ELR (cell line): ENCODE results near the gene TMEM156.

Experiments
- DNase-seq: peaks from one replicate; pipeline ENCODE4 v3.0.0-alpha.2; 2015; ENCODE audit warnings: low read depth

The TMEM156 gene

DNA sequence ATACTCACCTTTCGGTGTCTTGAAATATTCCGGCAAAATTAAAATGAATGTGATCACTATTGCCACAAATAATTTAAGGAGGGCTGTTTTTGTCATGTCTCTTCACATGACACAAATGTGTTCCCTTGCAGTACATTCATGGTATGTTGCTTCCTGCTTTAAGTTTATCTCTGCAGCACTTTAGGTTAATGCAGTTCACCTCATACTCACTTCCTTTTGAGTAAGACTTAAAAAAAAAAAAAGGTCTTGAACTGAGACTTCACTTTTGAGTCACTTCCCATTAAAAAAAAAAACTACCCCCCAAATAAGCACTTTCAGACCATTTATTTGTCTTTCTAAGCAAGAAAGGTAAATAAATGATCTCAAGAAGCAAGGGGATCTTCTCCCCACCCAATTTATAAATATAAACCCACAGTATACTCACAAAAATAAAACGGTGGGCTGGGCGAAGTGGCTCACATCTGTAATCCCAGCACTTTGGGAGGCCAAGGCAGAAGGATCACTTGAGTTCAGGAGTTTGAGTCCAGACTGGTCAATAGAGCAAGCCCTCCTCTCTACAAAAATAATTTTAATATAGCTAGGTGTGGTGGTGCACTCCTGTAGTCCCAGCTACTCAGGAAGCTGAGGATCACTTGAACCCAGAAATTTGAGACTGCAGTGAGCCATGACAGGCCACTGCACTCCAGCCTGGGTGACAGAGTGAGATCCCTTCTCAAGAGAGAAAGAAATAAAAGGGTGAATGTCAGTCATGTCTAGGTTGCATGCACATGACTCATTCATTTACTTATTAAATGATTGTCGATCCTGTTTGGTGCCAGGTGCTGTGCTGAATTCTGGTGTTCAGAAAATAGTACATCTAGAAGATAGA, at the start of gene TMEM156:
TMEM156 (minus strand) TSS at position 192 of the 868 bp plus-strand sequence; CDS start at position 96, 96 bp downstream.
- peak; percentile 88 for DNase-seq

DNA sequence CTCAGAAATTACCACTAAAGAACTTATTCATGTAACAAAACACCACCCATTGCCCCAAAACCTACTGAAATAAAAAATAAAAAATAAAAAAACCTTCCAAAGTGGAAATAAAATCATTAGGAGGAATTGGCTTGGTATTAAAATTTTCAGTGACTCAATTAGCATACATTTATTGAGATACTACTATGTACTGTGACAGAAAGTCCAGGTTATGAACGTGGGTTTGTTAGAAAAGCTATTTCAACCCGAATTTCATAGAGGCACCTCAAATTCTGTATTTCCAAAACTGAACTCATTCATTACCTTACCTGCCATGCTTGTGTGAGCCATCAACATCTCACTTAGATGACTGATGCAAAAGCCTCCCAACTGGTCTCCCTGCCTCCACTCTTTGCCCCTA, 46.6 kb upstream of the TMEM156 start:
- DNase-seq, result no peak

DNA sequence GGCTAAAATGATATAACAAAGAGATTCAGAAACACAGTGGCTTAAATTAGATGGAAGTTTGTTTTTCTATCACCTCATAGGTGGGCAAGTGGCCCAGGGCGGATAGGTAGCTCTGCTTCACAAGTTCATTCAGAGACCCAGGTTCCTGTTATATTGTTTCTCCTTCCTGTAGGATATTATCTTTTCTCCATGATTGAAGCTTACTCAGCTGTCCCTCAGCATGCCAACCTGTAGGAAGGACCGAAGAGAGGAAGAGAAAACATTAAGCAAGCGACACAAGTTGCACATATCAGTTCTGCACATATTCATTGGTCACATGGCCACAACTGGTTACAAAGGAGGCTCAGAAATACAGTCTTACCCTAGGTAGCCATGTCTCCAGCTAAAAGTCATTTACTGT, 36.7 kb upstream of the TMEM156 start:
- no peak for DNase-seq

DNA sequence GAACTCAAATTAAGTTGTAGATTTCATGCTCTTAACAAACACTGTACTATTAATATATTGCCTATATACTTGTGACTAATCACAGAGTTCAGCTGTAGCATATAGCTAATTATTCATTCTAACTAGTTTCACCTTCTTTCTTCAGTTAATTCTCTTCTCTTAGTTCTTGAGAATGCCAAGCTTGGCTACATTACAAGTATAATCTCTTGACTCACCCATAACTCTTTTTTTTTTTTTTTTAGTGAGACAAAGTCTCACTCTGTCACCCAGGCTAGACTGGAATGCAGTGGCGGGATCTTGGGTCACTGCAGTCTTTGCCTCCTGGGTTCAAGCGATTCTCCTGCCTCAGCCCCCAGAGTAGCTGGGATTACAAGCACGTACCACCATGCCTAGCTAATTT, 35.2 kb upstream of the TMEM156 start:
- no peak for DNase-seq

DNA sequence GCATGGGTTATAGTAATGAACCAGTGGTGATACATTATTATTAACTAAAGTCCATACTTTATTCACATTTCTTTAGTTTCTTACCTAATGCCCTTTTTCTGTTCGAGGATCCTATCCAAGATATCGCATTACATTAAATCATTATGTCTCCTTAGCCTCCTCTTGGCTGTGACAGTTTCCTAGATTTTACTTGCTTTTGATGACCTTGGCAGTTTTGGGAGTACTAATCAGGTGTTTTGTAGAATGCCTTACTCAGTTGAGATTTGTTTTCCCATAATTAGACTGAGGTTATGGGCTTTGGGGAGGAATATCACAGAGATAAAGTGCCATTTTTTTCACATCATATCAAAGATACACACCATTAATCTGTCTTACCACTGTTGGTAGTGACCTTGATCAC, 34.8 kb upstream of the TMEM156 start:
- no peak for DNase-seq

GRCh38 chr4:39066371-39066770, 34.2 kb upstream of the TMEM156 start:
- DNase-seq, result no peak

GRCh38 chr4:39063430-39063829, 31.2 kb upstream of the TMEM156 start:
- DNase-seq, result no peak

DNA sequence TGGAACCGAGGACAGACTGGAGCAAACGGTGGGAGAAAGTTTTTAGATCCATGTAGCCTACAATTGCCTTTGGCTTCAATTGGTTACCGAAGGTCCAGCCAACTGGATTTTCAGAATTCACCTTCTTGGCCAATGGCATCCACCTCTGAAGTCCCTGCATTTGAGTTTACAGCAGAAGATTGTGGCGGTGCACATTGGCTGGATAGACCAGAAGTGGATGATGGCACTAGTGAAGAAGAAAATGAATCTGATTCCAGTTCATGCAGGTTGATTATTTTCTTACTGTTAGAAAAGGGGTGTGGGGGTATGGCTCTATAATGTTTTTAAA, 30.5 kb upstream of the TMEM156 start:
- DNase-seq, result no peak

- DNase-seq, result no peak
These were observed 30.0 kb upstream of the TMEM156 start, which contains the start of gene KLHL5 for GRCh38 chr4:39062094-39062769. Gene KLHL5, plus strand, starts transcription at chr4:39062232. Its CDS starts 421 bp downstream, at chr4:39062653.

GRCh38 chr4:39061457-39061856, 29.2 kb upstream of the TMEM156 start:
- DNase-seq, result no peak

DNA sequence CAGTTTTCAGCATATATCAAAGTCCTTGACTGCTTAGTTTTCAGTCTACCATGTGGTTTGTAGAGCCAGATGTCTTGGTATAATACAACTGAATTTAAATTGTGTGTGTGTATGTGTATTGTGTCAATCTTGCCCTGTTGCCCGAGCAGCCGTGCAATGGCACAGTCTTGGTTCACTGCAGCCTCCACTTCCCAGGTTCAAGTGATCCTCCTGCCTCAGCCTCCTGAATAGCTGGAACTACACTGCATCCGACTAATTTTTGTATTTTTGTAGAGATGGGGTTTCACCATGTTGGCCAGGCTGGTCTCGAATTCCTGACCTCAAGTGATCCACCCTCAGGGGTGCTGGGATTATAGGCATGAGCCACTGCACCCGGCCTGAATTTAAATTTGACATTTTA, 23.8 kb upstream of the TMEM156 start:
- no peak for DNase-seq

- DNase-seq, result no peak
These were observed 22.3 kb upstream of the TMEM156 start for GRCh38 chr4:39054497-39054896.

- DNase-seq, result no peak
These were observed 21.8 kb upstream of the TMEM156 start for GRCh38 chr4:39053983-39054382.

DNA sequence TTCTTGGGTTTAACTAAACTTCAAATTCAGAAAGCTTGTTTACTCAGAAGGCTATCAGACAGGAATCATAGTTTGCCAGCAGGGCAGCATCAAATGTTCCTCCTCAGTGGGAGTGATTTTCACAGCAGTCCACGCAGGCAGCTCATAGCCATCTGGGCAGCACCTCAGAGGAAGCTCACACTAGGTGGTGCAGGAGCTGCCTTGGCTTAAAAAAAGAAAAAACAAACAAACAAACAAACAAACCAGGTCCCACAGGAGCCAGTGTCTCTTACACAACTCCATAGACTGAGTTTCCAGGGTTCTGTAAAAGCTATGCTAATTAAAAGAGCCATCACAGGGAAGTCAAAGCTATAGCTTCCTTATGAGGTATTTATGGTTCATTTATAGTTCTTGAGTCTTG, 19.3 kb upstream of the TMEM156 start:
- no peak for DNase-seq

DNA sequence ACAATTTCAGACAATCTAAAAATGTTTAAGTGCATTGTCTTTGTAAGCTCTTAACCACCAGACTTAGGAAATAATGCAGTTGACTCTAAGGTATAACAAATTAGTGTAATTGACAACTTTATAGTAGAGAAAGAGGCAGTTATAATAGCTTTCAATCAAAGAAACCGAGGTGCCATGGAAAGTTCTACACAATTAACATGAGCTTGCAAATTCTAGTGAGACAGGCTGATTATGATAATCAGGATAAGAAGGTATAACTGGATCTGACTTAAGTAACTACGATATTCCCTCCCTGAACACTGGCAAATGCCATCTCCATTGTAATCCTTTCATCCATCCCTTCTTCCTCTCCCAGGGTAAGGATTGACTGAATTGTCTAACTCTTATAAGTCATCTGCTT, 18.4 kb upstream of the TMEM156 start:
- DNase-seq, result no peak

DNA sequence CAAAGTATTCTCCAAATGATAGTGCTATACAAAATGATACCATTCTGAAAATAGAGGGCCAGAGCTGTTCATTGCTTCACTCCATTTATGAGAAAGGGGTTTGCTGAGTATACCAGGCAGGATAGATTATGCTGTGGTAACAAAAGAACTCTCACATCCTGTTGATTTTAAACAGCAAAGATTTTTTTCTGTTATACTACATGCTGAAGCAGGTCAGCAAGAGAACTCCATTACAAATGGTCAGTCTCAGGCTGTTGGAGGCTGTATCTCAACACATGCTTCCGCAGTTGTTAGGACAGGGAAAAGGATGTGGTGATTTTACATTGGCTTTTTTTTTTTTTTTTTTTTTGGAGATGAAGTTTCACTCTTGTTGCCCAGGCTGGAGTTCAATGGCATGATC, 16.1 kb upstream of the TMEM156 start:
- DNase-seq, result no peak

DNA sequence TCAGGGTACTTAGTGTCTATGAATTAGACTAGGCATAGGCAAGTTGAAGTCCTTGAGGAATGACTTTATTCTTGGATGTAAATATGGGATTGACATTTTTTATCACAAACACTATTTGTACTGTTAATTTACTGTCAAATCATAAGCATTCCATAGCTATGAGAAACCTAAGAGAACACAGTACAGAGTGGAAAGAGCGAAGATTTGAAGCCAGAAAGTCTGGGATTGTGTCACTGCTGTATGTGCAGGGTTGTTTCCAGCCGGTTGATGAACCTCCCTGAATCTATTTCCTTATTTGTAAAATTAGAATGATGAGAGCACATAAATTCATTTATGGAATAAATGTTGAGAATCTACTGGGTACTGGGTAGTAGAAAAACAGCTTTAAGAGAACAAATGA, 15.5 kb upstream of the TMEM156 start:
- no peak for DNase-seq

DNA sequence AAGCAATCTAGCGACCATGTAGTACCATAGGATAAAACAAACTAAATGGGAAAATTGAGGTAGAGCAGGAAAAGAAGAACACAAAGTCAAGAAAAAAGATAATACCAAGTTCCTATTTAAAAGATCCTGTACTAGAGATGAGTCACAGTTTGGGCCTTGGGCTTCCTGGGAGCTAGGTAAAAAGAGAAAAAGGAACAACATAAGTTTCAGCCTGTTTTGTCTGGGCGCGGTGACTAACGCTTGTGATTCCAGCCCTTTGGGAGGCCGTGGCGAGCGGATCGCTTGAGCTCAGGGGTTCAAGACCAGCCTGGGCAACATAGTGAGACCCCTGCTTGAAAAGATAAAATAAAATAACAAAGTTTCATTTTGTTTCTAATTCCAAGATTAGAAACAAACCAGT, 14.0 kb upstream of the TMEM156 start:
- peak; percentile 71 for DNase-seq

DNA sequence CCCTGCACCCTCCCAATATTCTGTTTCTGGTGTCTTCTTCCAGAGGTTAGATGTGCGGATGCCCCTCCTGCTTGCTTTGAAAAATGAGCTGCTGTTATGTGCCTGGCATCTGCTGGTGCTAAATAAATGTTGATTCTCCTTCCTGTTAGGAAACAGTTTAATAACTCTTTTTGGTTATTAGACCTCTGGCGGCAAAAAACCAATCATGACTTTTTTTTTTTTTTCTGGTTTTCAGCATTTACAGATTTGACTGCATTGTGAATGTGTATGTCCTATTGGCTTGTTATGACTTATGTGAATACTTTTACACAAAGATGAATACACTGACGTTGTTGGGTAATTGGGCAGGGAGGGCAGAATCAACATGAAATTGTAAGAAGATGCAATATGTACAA, 13.6 kb upstream of the TMEM156 start:
- peak; percentile 48 for DNase-seq

- peak; percentile 50 for DNase-seq
These were observed 13.0 kb upstream of the TMEM156 start for GRCh38 chr4:39044956-39045826.

DNA sequence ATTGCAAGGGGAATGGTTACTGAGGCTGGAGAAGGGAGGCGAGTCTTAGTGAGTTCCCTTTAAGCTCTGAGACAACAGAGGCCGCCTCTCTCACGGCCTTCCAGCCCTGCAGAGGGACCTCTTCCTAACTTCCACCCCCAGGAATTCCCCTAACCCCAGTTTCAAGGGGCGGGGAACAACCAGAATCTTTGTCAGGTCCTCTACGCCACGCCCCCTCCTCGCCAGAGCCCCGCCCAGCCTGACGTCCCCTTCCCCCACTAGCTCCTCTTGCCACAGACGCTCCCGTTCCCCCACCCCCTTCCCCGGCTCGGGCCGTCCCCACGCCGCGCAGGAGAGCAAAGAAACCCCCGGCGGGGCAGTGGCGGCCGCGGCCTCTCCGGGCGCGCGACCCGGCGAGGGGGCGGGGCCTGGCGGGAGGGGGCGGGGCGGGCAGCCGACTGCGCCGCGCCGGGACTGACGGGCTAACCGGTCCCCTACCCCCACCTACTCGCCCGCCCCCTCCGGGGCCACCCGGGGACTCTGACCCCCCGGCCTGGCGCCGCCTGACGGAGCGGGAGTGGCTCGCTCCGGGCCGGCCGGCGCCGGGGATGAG, 12.3 kb upstream of the TMEM156 start:
- DNase-seq, result peak; percentile 90

DNA sequence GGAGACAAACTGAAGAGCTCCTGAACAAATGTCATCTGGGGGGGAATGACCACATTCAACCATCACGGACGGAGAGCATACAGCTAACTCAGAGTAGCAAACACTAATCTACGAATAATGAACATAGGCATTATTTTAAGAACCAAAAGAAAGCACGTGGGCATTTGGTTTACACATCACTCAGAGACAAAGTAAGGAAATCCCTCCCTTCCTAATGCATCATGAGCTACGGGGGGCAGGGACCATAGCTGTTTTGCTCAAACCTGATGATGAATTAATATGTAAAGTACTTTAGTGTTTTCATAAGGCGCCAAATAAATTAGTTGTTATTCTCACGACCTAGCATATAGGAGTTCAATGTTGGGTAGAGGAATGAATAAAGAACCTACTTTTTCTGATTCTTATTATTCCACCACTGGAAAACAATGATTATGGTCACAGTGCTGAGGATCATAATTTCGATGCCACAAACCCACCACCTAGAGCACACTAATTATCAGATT, 11.7 kb upstream of the TMEM156 start:
- peak; percentile 51 for DNase-seq
